Smooth muscle cell (in vitro differentiated cells): ENCODE results near the gene SEZ6L. TPM values are rescaled to one million over a fixed set of nuclear protein-coding genes. Genes with fewer than 3 reads are reported as not detected.
"Not testable (repeated sequence)": the region's sequence is repeated elsewhere in the genome, so short reads cannot be mapped to it uniquely, and the experiment has no call there.

Experiments used
- DNase-seq: peaks from one replicate; lab custom pipeline; 2025; ENCODE audit not compliant: unreplicated experiment; lab: John Stamatoyannopoulos, UW
- H2AFZ ChIP-seq: fragments of 200-600 bp; sonication (generic); 2 replicates; pipeline ENCODE4 v1.6.0; 2016; ENCODE audit warnings: antibody characterized with exemption, low read depth, mild to moderate bottlenecking
- H3F3A ChIP-seq: fragments of 200-600 bp; sonication (generic); 2 replicates; pipeline ENCODE4 v1.6.0; 2017; ENCODE audit warnings: antibody characterized with exemption, low read depth
- H3K27ac ChIP-seq: fragments of 200-600 bp; sonication (generic); 2 replicates; pipeline ENCODE4 v1.5.1; 2016; ENCODE audit warnings: low read depth, mild to moderate bottlenecking
- H3K27me3 ChIP-seq: fragments of 200-600 bp; sonication (generic); 2 replicates; pipeline ENCODE4 v1.6.1; 2016; ENCODE audit warnings: low read depth, mild to moderate bottlenecking
- H3K36me3 ChIP-seq: fragments of 200-600 bp; sonication (generic); 2 replicates; pipeline ENCODE4 v1.5.1; 2016; ENCODE audit warnings: low read depth
- H3K4me1 ChIP-seq: fragments of 200-600 bp; sonication (generic); 2 replicates; pipeline ENCODE4 v1.5.1; 2016; ENCODE audit warnings: low read depth
- H3K4me2 ChIP-seq: fragments of 200-600 bp; sonication (generic); 2 replicates; pipeline ENCODE4 v1.6.0; 2016; ENCODE audit warnings: mild to moderate bottlenecking
- H3K4me3 ChIP-seq: fragments of 200-600 bp; sonication (generic); 2 replicates; pipeline ENCODE4 v1.5.1; 2016; ENCODE audit warnings: mild to moderate bottlenecking
- H3K79me2 ChIP-seq: fragments of 200-600 bp; sonication (generic); 2 replicates; pipeline ENCODE4 v1.6.0; 2016; ENCODE audit warnings: low read depth, mild to moderate bottlenecking
- H3K9ac ChIP-seq: fragments of 200-600 bp; sonication (generic); 2 replicates; pipeline ENCODE4 v1.6.0; 2016; ENCODE audit warnings: low read depth
- H3K9me3 ChIP-seq: fragments of 200-600 bp; sonication (generic); replicated peaks from 2 replicates; pipeline ENCODE4 v1.5.1; 2016; ENCODE audit warnings: low read depth
- H4K20me1 ChIP-seq: fragments of 200-600 bp; sonication (generic); 2 replicates; pipeline ENCODE4 v1.6.0; 2016; ENCODE audit warnings: low read depth
- WGBS: methylation state at CpG from one replicate; pipeline ENCODE4 v1.1.7; 2016; ENCODE audit warnings: low lambda C conversion rate; 5-methylcytosine and 5-hydroxymethylcytosine counted together
- polyA plus RNA-seq: library from polyadenylated mRNA; unstranded; fragments of >200 nt; fragmentation: Nextera tagmentation; extraction: Ambion mirVana; gene quantifications from 2 replicates; pipeline ENCODE4 v1.2.1, GENCODE V29; 2016
- total RNA-seq: library from RNA; depleted of rRNA; stranded (reverse); fragments of >200 nt; gene quantifications from 2 replicates; pipeline ENCODE4 v1.2.3, GENCODE V29; 2014
- TF ChIP-seq, protein P1 (sequence below): fragments of 200-600 bp; sonication (generic); IDR thresholded peaks from 2 replicates; pipeline ENCODE4 v1.5.1; 2017; ENCODE audit warnings: borderline replicate concordance, mild to moderate bottlenecking, antibody characterized with exemption; ENCODE audit not compliant: insufficient read depth, poor library complexity, severe bottlenecking

Gene SEZ6L
- total and polyA plus RNA-seq, 2 experiments from 2014 or later, result 2.1 TPM

DNA sequence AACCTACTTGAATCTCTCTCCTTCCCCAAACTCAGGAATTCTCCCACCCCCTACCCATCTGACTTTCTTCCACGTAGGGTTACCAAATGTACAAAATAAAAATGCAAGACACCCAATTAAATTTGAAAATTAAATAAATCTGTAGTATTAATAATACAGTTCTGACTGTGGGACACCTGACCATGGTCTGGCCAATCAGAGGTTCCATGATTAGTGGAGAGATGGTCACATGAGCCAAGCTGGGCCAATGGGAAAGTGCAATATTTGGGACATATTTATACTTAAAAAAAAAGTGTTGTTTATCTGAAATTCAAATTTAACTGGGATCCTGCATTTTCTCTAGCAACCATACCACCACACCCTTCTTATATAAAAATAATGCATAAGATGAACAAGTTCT lies 230.0 kb downstream of the SEZ6L start:
- Histone ChIP-seq H3K4me2 (no peak overlapping the region), H3F3A (no peaks in the 10 kb centered on the region), H3K9me3 (no peaks in the 10 kb centered on the region), H3K79me2 (no peaks in the 10 kb centered on the region), H2AFZ (no peak overlapping the region), H3K36me3 (no peaks in the 10 kb centered on the region), H4K20me1 (no peaks in the 10 kb centered on the region), H3K27ac (no peak overlapping the region), H3K9ac (no peak overlapping the region), H3K4me1 (peaks cover 8% of the 10 kb centered on the region), H3K27me3 (no peaks in the 10 kb centered on the region), H3K4me3 (no peak overlapping the region)
- TF ChIP-seq, protein P1, sequence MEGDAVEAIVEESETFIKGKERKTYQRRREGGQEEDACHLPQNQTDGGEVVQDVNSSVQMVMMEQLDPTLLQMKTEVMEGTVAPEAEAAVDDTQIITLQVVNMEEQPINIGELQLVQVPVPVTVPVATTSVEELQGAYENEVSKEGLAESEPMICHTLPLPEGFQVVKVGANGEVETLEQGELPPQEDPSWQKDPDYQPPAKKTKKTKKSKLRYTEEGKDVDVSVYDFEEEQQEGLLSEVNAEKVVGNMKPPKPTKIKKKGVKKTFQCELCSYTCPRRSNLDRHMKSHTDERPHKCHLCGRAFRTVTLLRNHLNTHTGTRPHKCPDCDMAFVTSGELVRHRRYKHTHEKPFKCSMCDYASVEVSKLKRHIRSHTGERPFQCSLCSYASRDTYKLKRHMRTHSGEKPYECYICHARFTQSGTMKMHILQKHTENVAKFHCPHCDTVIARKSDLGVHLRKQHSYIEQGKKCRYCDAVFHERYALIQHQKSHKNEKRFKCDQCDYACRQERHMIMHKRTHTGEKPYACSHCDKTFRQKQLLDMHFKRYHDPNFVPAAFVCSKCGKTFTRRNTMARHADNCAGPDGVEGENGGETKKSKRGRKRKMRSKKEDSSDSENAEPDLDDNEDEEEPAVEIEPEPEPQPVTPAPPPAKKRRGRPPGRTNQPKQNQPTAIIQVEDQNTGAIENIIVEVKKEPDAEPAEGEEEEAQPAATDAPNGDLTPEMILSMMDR, result no peak
- no peak for DNase-seq
- 42% methylated on average over 1 of the region's 1 CpG for WGBS

DNA sequence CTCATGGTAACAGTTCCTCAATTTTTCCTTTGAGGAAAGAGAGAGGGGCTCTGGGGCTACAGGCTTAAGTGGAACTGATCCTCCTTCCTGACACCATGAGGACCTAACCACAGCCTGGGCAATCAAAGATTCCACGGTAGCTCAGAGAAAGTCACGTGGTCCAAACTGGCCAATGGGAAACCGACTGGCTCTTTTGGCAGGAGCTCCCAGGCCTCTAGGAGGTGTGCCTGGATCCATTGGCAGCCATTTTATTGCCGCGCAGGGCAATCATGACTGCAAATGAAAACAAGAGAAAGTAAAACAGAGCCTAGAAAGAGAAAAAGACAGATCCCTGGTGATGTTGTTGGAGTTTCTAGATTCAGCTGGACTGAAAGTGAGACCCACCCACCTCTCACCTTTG lies 232.5 kb downstream of the SEZ6L start:
- Histone ChIP-seq H3K4me1 (peaks cover 4% of the 10 kb centered on the region), H3K36me3 (no peaks in the 10 kb centered on the region), H3K9me3 (no peaks in the 10 kb centered on the region), H3K27me3 (no peaks in the 10 kb centered on the region), H3K4me2 (no peak overlapping the region), H4K20me1 (no peaks in the 10 kb centered on the region), H3K79me2 (no peaks in the 10 kb centered on the region), H3K27ac (no peak overlapping the region), H3K4me3 (no peak overlapping the region), H2AFZ (no peak overlapping the region), H3K9ac (no peak overlapping the region), H3F3A (no peaks in the 10 kb centered on the region)
- TF ChIP-seq, protein P1, result no peak
- no peak for DNase-seq
- 80% methylated on average over 5 of the region's 5 CpGs for WGBS

DNA sequence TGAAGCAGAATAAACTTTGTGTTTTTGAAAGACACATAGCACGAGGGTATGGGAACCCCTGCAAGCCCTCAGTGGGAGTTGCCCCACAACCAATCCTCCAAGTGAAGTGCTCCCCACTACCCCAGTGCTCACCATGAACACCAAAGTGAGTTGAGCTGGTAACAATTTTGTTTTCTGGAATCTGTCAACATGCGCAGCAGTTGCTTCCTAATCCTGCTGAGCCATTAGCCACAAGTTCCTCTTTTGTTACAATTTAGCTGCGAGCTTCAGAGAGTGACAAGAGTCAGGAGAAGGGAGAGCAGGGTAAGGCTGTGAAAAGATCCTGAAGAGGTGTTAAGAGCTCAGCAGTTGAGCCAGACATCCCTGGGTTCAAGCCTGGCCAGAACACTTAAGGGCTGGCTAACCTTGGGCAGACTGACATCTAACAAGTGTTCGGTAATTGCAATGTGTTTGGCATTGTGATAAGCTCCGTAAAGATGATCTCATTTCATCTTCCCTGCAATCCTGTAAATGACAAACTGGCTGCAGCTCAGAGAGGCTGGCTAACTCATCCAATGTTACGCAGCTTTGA lies 235.7 kb downstream of the SEZ6L start:
- Histone ChIP-seq H3K36me3 (no peaks in the 10 kb centered on the region), H4K20me1 (no peaks in the 10 kb centered on the region), H2AFZ (no peak overlapping the region), H3K27me3 (peaks cover 3% of the 10 kb centered on the region), H3K9me3 (no peaks in the 10 kb centered on the region), H3K4me1 (peaks cover 4% of the 10 kb centered on the region), H3K4me3 (no peak overlapping the region), H3K4me2 (no peak overlapping the region), H3K79me2 (no peaks in the 10 kb centered on the region), H3K9ac (no peak overlapping the region), H3K27ac (no peak overlapping the region), H3F3A (no peaks in the 10 kb centered on the region)
- TF ChIP-seq, protein P1, result no peak
- WGBS, result 44% methylated on average over 6 of the region's 6 CpGs
- DNase-seq, result no peak

DNA sequence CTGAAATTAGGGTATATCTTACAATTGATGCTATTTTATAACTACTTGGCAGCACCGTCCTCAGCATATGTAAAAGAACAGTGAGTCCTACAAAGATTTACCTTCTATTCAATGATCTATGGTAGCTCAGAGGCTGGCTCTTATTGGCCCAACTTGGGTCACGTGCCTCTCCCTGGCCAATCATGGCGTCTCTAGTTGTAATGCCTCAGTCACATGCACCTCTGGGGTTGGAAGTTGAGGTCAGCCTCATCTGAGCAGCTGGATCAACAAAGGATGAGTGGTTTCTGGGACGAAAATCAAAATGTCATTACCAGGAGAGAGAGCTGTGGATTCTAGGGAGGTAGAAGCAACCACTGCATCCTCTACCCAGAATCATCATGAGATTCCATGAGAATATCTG lies 236.9 kb downstream of the SEZ6L start:
- Histone ChIP-seq H3K4me2 (no peak overlapping the region), H3K36me3 (no peaks in the 10 kb centered on the region), H2AFZ (no peak overlapping the region), H3K79me2 (no peaks in the 10 kb centered on the region), H3F3A (no peaks in the 10 kb centered on the region), H3K4me3 (no peak overlapping the region), H3K9ac (no peak overlapping the region), H3K27me3 (peaks cover 10% of the 10 kb centered on the region), H3K4me1 (peaks cover 4% of the 10 kb centered on the region), H3K27ac (no peak overlapping the region), H3K9me3 (no peaks in the 10 kb centered on the region), H4K20me1 (no peaks in the 10 kb centered on the region)
- TF ChIP-seq, protein P1, result no peak
- 92% methylated on average over 4 of the region's 4 CpGs for WGBS
- DNase-seq, result no peak

DNA sequence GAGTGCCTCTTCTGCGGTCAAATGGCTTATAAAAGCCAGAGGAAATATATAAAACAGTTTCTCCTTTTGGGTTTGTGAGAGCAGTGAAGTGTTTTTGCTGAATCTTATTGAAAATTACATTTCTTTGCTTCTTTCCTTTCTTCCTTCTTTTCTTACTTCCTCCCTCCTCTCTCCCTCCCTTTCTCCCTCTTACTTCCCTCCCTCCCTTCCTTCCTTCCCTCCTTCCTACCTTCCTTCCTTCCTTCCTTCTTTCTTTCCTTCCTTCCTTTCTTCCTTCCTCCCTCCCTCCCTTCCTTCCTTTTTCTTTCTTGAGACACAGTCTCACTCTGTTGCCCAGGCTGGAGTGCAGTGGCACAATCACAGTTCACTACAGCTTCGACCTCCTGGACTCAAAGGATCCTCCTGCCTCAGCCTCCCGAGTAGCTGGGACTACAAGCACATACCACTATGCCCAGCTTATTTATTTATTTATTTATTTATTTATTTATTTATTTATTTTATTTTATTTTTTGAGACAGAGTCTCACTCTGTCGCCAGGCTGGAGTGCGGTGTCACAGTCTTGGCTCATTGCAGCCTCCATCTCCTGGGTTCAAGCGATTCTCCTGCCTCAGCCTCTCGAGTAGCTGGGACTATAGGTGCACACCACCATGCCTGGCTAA lies 239.4 kb downstream of the SEZ6L start:
- H3K79me2 ChIP-seq, H4K20me1 ChIP-seq, H3K9me3 ChIP-seq, H3K4me3 ChIP-seq, H3K36me3 ChIP-seq, DNase-seq, H3K27ac ChIP-seq, H3K4me2 ChIP-seq, H2AFZ ChIP-seq, H3K4me1 ChIP-seq, H3F3A ChIP-seq, H3K9ac ChIP-seq: not testable (repeated sequence)
- peaks cover 24% of the 10 kb centered on the region for H3K27me3 ChIP-seq
- whole genome bisulfite sequencing, result 93% methylated on average over 7 of the region's 7 CpGs
